Memory B cell (primary cell): ENCODE data around the gene DRD3.

Experiments
- ATAC-seq: fragments of 150-1000 bp; cut with Tn5 transposase; 2 replicates; pipeline ENCODE4 v1.10.0; 2021; ENCODE audit warnings: low read depth, mild to moderate bottlenecking, moderate library complexity
- DNase-seq, 2 donors: peaks; one replicate each; pipeline ENCODE4 v3.0.0; 2022; ENCODE audit warnings: low spot score in 2 of 2
- H3K27ac Mint-ChIP-seq: one replicate; pipeline ENCODE4 v1.8.0; 2022; ENCODE audit warnings: mild to moderate bottlenecking, moderate library complexity, mixed read lengths
- H3K27me3 Mint-ChIP-seq: one replicate; pipeline ENCODE4 v1.8.0; 2022; ENCODE audit warnings: mixed read lengths
- H3K36me3 Mint-ChIP-seq: one replicate; pipeline ENCODE4 v1.8.0; 2022; ENCODE audit warnings: mild to moderate bottlenecking, mixed read lengths
- H3K4me1 Mint-ChIP-seq: one replicate; pipeline ENCODE4 v1.8.0; 2022; ENCODE audit warnings: mixed read lengths
- H3K4me3 Mint-ChIP-seq: one replicate; pipeline ENCODE4 v1.8.0; 2022; ENCODE audit warnings: mild to moderate bottlenecking, moderate library complexity, mixed read lengths
- H3K9me3 Mint-ChIP-seq: one replicate; pipeline ENCODE4 v1.8.0; 2022; ENCODE audit warnings: mixed read lengths

DRD3 gene

DNA sequence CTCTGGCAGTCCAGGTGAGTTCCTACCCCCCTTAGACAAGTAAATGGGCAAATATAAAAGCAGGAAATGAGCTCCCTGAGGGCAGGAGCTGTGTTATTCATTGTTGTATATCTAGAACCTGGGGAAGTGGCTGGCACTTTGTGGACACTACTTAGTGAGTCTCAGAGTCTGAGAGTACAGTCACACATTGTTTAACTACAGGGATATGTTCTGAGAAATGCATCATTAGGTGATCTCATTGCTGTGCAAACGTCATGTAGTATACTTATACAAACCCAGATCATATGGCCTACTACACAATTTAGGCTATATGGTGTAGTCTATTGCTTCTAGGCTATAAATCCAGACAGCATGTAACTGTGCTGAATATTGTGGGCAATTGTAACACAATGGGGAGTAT is 52.4 kb downstream of the DRD3 start:
- no peak overlapping the region for H3K4me3 Mint-ChIP-seq
- no peak for ATAC-seq
- H3K27me3 Mint-ChIP-seq: no peaks in the 10 kb centered on the region
- no peak for DNase-seq
- no peaks in the 10 kb centered on the region for H3K4me1 Mint-ChIP-seq
- H3K36me3 Mint-ChIP-seq: no peaks in the 10 kb centered on the region
- H3K9me3 Mint-ChIP-seq: no peaks in the 10 kb centered on the region
- H3K27ac Mint-ChIP-seq: no peak overlapping the region

DNA sequence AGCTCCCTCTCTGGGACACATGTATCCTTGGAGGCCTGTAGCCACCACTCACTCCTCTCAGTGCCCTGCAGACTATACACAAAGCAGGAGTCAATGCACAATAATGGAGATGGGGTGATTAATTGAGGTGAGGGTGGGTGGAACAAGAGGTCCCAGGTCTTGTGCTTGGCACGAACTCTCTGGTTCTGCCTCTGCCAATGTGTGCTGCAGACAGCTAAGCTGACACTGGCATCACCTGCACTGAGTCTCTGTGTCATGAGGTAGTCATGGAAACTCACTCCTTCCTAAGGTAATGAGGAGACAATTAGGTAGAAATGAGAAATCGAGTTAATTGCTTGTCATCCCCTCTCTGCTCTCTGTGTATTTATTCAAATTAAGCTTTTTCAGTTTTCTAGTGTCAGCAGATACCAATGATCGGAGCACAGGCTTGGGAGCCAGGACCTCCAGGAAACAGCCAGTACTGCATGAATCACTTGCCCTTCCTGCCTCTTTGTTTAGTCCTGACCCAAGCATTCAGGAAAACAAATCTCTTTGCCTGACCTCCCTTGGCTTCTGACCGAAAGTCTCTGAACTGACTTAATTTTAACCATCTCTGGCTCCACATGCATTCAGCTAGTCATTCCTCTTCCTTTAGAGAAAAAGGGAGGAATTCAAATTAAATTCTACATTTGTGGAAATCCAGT is 56.7 kb downstream of the DRD3 start:
- DNase-seq (no peak), ATAC-seq (no peak)
- H3K36me3 Mint-ChIP-seq: no peaks in the 10 kb centered on the region
- H3K9me3 Mint-ChIP-seq: no peaks in the 10 kb centered on the region
- H3K4me1 Mint-ChIP-seq: no peaks in the 10 kb centered on the region
- peaks cover 2% of the 10 kb centered on the region for H3K27me3 Mint-ChIP-seq
- no peak overlapping the region for H3K27ac Mint-ChIP-seq
- no peak overlapping the region for H3K4me3 Mint-ChIP-seq

DNA sequence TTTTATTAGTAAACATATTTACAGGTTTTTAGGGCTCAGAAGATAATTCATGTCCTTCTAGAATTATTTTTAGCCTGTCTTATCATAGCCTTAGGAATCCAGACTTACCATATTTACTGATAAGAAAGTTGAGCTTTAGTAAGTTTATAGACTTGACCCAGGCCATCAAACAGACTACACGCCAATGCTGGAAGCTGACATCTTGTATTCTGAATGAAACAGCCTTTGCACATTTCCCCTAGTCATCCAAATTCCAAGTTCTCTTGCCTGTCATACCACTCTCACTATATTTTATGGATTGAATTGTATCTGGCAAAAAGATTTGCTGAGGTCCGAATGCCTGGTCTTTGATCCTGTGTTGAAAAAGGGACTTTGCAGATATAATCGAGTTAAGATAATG is 58.6 kb downstream of the DRD3 start:
- H3K27me3 Mint-ChIP-seq: peaks cover 2% of the 10 kb centered on the region
- no peaks in the 10 kb centered on the region for H3K4me1 Mint-ChIP-seq
- ATAC-seq (no peak), DNase-seq (no peak)
- no peak overlapping the region for H3K4me3 Mint-ChIP-seq
- H3K27ac Mint-ChIP-seq: no peak overlapping the region
- H3K9me3 Mint-ChIP-seq: no peaks in the 10 kb centered on the region
- H3K36me3 Mint-ChIP-seq: no peaks in the 10 kb centered on the region

DNA sequence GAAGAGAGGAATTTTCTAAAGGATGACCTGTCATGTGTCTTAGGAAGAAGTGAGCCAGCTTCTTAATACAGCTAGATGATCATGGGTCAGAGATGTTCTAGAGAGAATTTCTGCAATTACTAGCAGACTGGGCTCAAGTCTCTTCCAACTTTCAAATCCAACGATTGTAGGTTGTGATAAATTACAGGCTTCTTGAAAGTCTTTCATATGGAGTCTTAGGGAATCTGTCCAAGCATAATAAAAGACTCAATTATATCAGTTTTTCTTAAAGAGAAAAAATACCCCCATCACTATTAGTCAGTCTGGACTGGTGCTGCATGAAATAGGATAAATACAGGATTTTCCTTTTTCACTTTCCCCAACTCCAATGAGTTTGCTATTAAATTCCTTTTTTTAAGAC is 59.1 kb downstream of the DRD3 start:
- DNase-seq: no peak
- H3K9me3 Mint-ChIP-seq: no peaks in the 10 kb centered on the region
- peaks cover 2% of the 10 kb centered on the region for H3K27me3 Mint-ChIP-seq
- no peaks in the 10 kb centered on the region for H3K36me3 Mint-ChIP-seq
- H3K27ac Mint-ChIP-seq: no peak overlapping the region
- no peak for ATAC-seq
- no peaks in the 10 kb centered on the region for H3K4me1 Mint-ChIP-seq
- H3K4me3 Mint-ChIP-seq: no peak overlapping the region

DNA sequence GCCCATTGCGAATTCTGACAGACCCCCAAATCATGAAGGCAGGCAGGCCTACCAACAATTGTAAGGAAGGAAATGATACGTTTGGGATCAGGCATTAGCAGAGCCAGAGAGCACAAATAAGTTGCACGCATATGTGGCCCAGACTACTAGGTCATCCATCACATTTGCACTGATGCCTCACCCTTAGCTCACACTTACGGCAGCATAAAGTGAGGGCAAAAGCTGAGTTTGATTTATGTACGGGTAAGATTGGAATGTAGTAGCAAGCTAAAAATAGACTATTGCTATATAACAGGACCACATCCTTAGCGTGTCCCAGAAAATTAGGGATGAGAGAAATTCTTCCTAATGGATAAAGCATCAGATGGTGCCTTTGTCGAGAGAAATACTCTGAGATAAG is 63.7 kb downstream of the DRD3 start:
- Mint-ChIP-seq H3K4me3 (no peak overlapping the region), H3K9me3 (no peaks in the 10 kb centered on the region), H3K27me3 (peaks cover 3% of the 10 kb centered on the region), H3K4me1 (peaks cover 5% of the 10 kb centered on the region), H3K36me3 (no peaks in the 10 kb centered on the region), H3K27ac (no peak overlapping the region)
- DNase-seq (no peak), ATAC-seq (no peak)

DNA sequence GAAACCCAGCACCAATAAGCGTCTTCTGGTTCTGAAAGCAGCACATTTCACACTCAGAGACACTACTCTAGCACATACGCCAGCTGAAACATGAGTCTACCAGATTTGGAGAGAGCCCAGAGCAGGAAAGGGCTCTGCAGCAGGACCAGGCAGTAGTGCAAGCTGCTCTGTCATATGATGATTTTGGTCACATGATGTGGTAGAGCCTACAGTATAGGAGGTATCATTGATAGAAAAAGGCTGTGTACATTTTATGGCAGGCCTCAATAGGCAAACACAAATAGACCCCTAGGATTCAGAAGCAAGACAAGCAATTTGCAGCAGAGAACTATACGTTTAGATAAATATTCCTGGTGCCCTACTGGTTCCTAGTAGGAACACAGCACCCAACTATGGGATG is 64.1 kb downstream of the DRD3 start:
- H3K27me3 Mint-ChIP-seq: peaks cover 3% of the 10 kb centered on the region
- DNase-seq: no peak
- H3K4me1 Mint-ChIP-seq: peaks cover 5% of the 10 kb centered on the region
- no peak for ATAC-seq
- no peaks in the 10 kb centered on the region for H3K36me3 Mint-ChIP-seq
- H3K27ac Mint-ChIP-seq: no peak overlapping the region
- H3K9me3 Mint-ChIP-seq: no peaks in the 10 kb centered on the region
- no peak overlapping the region for H3K4me3 Mint-ChIP-seq

DNA sequence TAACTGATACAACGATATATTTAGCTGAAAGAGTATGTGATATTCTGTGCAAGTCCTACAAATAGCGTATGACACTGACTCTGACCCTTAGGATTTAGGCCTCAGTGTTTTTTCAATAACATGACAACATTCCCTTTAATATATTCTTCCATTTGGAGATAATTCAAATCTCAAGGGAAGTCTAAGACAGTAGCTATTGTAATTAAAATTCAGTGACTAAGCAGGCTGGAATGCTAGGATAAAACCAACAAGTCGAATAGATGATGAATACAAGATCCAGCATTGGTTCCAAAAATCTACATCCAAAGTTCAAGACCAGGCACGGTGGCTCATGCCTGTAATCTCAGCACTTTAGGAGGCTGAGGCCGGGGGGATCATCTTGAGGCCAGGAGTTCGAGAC is 66.2 kb downstream of the DRD3 start:
- DNase-seq: no peak
- Mint-ChIP-seq H3K4me3 (no peak overlapping the region), H3K27me3 (peaks cover 2% of the 10 kb centered on the region), H3K9me3 (no peaks in the 10 kb centered on the region), H3K36me3 (no peaks in the 10 kb centered on the region), H3K27ac (no peak overlapping the region), H3K4me1 (peaks cover 5% of the 10 kb centered on the region)
- ATAC-seq: no peak

DNA sequence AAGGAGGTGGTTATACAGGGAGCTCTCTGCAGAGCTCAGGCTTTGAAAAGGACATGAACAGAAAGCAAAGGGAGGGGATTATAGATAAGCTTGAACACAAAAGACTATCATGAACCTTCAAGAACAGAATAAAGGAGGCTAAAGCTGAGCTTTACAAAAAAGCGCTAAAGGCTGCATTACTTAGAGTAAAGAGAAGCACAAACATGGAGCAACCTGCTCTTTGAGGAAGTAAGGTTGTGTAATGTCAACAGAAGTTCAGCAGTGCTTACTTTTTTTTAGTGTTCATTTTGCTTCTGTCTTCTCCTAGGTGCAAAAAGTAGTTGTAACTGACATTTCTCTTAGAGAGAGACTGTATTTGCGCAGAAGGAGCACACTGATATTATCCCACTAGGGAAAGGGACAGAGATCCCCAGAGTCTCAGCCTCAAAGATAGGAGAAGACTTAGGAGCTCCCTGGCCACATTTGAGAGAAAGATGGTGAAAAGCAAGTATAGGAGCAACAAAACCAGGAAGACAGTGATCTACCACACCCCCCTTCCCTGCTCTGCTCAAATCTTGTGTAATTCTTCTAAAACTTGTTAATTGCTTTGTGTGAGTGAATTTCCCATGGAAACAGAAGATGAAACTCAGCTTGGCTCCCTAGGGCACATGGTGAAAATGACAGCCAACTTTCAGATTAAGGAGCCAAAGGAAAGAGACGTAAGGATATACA is 67.6 kb downstream of the DRD3 start:
- Mint-ChIP-seq H3K27me3 (peaks cover 3% of the 10 kb centered on the region), H3K4me1 (peaks cover 5% of the 10 kb centered on the region), H3K9me3 (no peaks in the 10 kb centered on the region), H3K27ac (no peak overlapping the region), H3K4me3 (no peak overlapping the region), H3K36me3 (no peaks in the 10 kb centered on the region)
- DNase-seq: no peak
- ATAC-seq: no peak

DNA sequence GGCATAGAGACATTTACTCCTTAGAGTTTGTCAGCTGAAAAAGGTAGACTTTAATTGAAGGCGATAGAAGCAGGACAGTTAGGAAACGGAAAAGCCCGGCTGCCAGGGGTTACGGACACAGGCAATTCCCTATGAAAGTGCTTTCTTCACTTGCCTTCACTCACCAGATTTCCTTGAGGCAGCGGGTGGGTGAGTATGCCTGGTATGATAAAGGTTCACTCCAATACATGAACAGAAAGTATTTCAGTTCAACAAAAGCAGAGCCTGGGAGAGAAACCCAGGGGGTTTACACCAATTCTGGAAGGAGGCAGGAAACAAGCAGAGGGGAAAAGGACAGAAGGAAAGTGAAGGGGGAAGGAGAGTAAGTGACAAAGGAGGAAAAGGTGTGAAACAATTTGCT is 68.4 kb downstream of the DRD3 start:
- no peak overlapping the region for H3K27ac Mint-ChIP-seq
- no peaks in the 10 kb centered on the region for H3K36me3 Mint-ChIP-seq
- peaks cover 4% of the 10 kb centered on the region for H3K27me3 Mint-ChIP-seq
- peaks cover 6% of the 10 kb centered on the region for H3K4me1 Mint-ChIP-seq
- DNase-seq (no peak), ATAC-seq (no peak)
- H3K9me3 Mint-ChIP-seq: no peaks in the 10 kb centered on the region
- H3K4me3 Mint-ChIP-seq: no peak overlapping the region

DNA sequence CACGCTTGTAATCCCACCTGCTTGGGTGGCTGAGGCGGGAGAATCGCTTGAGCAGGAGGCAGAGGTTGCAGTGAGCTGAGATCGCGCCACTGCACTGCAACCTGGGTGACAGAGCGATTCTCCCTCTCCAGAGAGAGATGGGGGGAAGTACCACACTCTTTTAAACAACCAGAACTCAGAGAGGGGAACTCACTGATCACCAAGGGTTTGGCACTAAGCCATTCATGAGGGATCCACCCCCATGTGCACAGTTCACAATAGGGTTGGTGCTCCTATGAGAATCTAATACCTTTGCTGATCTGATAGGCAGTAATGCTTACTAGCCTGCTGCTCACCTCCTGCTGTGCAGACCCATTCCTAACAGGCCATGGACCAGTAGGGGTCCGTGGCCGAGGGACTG is 70.7 kb downstream of the DRD3 start:
- peaks cover 8% of the 10 kb centered on the region for H3K4me1 Mint-ChIP-seq
- DNase-seq (no peak), ATAC-seq (no peak)
- no peaks in the 10 kb centered on the region for H3K9me3 Mint-ChIP-seq
- H3K27me3 Mint-ChIP-seq: peaks cover 4% of the 10 kb centered on the region
- H3K36me3 Mint-ChIP-seq: no peaks in the 10 kb centered on the region
- H3K4me3 Mint-ChIP-seq: no peak overlapping the region
- no peak overlapping the region for H3K27ac Mint-ChIP-seq

DNA sequence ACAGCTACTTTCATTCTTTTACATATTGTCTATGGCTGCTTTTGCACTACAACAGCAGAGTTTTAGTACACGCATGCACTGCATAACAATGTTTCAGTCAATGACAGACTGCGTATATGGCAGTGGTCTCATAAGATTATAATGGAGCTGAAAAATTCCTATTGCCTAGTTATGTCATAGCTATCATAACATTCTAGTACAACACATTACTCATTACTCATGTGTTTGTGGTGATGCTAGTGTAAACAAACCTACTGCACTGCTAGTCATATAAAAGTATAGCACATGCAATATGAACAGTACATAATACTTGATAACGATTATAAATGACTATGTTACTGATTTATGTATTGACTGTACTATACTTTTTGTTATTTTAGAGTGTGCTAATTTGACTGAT is 74.4 kb downstream of the DRD3 start:
- Mint-ChIP-seq H3K36me3 (no peaks in the 10 kb centered on the region), H3K4me3 (no peak overlapping the region)

DNA sequence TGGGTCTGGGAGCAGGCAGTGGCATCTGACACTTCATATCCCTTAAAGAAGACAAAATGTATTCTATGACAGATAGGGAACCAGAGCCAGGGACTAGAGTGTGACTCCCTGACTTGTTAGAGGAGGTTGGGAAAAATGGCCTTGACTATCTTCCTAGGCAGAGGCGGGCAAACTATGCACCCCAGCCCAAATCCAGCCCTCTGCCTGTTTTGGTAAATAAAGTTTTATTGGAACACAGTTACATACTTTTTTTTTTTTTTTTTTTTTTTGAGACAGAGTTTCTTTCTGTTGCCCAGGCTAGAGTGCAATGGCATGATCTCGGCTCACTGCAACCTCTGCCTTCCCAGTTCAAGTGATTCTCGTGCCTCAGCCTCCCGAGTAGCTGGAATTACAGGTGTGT is 75.0 kb downstream of the DRD3 start:
- no peak for DNase-seq
- Mint-ChIP-seq H3K9me3 (no peaks in the 10 kb centered on the region), H3K27me3 (peaks cover 3% of the 10 kb centered on the region), H3K4me1 (peaks cover 3% of the 10 kb centered on the region), H3K36me3 (no peaks in the 10 kb centered on the region), H3K27ac (no peak overlapping the region), H3K4me3 (no peak overlapping the region)
- no peak for ATAC-seq

More for the DNA sequence above, 74.4 kb downstream of the DRD3 start:
- no peaks in the 10 kb centered on the region for H3K9me3 Mint-ChIP-seq
- ATAC-seq (no peak), DNase-seq (no peak)
- H3K27me3 Mint-ChIP-seq: peaks cover 3% of the 10 kb centered on the region
- peaks cover 3% of the 10 kb centered on the region for H3K4me1 Mint-ChIP-seq
- no peak overlapping the region for H3K27ac Mint-ChIP-seq

DNA sequence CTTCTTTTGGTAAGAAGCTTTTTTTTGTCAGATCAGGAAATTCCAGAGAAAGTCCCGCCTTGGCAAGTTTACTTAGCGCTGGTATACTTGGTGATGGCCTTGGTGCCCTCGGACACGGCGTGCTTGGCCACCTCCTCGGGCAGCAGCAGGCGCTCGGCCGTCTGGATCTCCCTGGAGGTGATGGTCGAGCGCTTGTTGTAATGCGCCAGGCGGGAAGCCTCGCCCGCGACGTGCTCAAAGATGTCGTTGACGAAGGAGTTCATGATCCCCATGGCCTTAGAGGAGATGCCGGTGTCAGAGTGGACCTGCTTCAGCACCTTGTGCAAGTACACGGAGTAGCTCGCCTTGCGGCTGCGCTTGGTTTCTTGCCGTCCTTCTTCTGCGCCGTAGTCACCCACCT is 75.7 kb downstream of the DRD3 start:
- Mint-ChIP-seq H3K4me1 (peaks cover 3% of the 10 kb centered on the region), H3K9me3 (no peaks in the 10 kb centered on the region), H3K4me3 (no peak overlapping the region), H3K36me3 (no peaks in the 10 kb centered on the region), H3K27me3 (peaks cover 3% of the 10 kb centered on the region), H3K27ac (no peak overlapping the region)
- ATAC-seq (no peak), DNase-seq (no peak)

DNA sequence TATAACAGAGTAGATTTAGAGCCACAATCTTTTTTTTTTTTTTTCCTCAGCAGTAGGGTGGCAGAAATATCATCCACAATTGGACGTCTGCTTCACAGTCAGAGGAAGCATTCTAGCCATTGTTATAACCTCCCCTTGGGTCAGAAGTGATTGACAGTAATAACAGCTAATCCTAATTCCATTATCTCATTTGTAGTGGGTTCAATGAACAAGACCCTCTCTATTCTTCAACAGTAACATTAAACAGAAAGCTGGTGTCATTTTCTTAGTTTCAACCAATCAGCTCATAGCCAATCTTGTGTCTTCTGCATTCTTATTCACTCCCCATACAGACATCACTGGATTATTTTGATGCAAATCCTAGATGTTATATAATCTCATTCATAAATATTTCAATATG is 77.8 kb downstream of the DRD3 start:
- H3K27ac Mint-ChIP-seq: no peak overlapping the region
- ATAC-seq: no peak
- H3K4me3 Mint-ChIP-seq: no peak overlapping the region
- no peaks in the 10 kb centered on the region for H3K36me3 Mint-ChIP-seq
- H3K27me3 Mint-ChIP-seq: peaks cover 2% of the 10 kb centered on the region
- no peaks in the 10 kb centered on the region for H3K9me3 Mint-ChIP-seq
- H3K4me1 Mint-ChIP-seq: peaks cover 3% of the 10 kb centered on the region
- DNase-seq: no peak

DNA sequence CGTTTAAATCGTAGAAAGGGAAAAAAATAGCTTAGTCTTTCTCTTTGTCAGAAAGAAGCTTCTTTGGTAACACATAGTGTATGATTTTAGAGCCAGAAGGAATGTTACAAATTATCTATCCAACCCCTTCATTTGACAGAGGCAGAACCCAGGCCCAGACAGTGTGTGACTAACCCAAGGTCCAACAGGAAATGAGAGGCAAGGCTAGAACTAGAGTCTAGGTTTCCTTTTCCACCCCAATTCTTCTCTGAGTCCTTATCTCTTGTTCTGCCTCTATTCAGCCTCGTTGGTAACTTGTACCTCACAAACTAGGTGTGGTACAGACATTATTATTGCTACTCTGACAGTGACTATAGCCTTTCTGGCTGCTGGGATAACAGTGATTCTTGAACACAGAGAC is 83.1 kb downstream of the DRD3 start:
- peaks cover 7% of the 10 kb centered on the region for H3K4me1 Mint-ChIP-seq
- H3K4me3 Mint-ChIP-seq: no peak overlapping the region
- no peaks in the 10 kb centered on the region for H3K27me3 Mint-ChIP-seq
- DNase-seq (no peak), ATAC-seq (no peak)
- no peaks in the 10 kb centered on the region for H3K36me3 Mint-ChIP-seq
- H3K27ac Mint-ChIP-seq: no peak overlapping the region
- H3K9me3 Mint-ChIP-seq: peaks cover 1% of the 10 kb centered on the region
